ENCODE measurements around the gene TBC1D14.

TBC1D14 gene

DNA sequence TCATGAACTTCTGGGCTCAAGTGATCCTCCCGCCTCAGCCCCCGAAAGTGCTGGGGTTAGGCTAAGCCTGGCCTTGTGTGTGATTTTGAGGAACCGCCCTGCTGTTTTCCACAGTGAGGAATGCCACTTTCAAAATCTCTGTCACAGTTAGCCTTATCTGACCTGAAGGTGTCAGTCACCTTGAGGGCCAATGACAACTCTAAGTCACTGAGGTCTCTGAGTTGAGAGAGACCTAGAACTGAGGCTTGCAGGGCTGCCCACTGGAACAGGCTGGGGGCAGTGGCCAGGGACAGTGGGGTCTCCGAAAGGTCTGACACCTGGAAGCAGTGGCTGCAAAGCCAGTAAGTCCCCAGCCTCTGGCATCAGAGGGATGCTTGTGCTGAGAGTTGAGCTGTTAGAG is 139.7 kb downstream of the TBC1D14 start:
- DNase-seq, result no peak

GRCh38 chr4:7049739-7050138 is 140.1 kb downstream of the TBC1D14 start:
- DNase-seq, result no peak

DNA sequence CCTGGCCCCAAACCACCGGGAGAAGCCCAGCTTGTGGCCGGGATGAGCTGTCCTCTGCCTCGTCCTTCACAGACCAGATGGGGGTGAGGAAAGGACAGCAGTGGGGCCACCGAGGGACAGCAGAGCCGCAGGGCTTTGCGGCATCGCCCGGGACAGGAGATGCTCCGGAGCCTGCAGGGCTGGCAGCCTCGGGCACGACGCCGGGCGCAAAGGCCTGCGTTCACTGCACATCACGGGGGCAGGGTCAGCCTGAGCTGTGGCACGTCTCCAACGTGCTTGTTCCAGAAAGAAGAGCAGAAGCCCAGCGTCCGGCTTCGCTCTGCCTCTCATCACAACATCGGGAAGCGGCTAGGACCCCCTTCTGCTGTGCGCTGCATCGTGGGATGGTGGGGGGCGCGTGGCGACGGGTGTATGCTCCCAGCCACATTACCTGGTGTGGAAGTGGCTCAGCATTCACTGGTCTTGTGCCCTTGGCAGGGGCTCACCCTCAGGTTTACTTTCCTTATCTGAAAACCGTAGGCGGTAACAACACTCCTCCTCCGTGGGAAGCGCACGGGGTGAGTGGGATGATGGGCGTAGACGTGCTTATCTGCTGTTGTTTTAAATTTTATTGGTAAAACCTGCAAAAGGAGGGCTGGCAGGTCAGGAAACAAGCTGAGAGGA is 141.0 kb downstream of the TBC1D14 start:
- no peak for DNase-seq

DNA sequence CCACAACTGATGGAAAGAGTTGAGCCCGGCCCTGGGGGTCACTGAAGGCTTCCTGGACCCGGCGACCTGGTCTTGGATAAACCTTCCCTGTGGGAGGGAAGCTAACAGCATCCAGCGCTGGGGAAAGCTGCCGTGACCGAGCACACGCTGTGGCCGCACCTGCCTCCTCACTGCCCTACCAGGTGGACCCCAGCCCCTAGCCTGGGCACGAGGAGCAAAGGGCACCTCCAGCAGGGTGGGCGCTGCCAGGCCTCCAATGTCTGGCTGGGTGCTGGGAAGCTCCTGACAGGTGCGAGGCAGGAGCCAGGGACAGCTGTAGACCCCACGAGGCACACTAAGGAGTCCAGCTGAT is 141.5 kb downstream of the TBC1D14 start:
- no peak for DNase-seq

DNA sequence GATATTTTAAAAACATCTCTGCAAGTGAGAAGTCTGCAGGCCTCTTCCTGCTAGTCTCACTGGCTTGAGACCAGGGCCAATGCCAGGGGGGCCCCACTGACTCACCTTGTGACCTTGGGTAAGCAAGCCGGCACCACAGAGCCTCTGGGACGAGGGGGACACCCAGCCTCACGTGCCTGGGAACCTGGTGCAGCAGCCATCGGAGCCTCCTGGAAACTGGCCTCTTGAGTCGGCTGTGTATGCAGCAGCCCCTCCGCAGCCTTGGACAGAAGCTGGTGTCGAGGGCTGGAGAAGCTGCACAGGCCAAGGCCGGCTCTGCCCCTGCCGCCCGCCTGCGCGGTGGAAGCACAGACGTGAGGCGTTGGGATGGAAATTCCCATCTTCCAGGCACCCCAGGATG is 142.3 kb downstream of the TBC1D14 start:
- DNase-seq, result no peak

DNA sequence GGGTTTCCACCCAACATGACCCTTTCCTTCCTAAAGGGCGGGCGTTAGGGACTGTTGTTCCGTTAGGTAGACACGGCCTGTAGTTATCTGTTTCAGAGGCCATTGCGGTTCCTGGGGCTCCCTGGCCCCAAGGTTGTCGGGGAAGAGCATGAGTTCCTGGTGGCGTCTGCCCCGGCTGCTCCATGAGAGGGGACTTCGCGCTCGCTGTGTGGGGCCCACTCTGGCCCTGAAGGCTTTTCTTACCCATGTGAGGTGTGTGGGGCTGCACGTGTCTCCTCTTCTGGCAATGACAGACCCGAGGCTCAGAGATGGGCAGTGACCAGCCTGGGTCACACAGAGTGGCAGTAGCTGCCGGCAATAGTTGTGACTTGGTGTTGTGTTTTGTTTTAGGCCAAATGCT is 142.7 kb downstream of the TBC1D14 start:
- DNase-seq, result no peak

DNA sequence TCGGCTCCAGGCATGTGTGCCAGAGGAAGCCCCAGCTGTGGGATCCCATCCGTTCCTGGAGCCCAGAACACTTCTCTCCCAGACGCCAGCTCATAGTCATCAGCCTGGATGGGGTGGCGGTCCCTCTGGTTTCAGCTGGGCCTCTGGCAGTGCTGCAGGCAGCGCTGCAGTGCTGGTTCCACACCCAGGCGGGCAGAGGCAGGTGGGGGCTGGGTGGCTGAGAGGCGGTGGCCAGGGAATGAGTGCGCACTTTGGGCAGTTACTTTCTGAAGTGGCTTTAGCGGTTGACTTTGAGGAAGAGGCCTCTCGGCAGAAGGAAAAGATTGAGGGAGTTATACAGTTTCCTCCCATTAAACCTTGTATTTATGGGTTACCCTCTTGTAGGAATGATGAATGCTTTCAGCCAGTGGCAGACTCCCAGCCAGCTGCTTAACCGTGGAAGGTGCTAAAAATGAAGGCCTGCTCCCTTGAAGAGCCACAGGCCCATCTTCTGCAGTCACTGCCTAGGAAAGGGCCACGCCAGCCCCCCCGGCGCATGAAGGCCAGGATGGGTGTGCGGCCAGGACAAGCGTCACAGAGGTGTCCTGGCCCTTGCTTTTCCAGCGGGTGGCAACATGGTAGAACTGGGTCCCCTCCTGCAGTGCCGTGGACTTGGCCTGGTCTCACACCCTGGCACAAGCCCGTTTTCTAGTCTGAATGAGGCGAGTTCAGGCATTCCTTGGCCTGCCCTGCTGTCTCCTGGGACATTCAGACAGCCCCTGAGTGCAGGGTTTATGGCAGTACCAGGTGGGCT is 143.5 kb downstream of the TBC1D14 start:
- DNase-seq, result no peak

- no peak for DNase-seq
These were observed 144.7 kb downstream of the TBC1D14 start for GRCh38 chr4:7054106-7054880.

GRCh38 chr4:7055111-7055989 is 145.7 kb downstream of the TBC1D14 start:
- DNase-seq, result no peak

GRCh38 chr4:7055990-7056325 is 146.3 kb downstream of the TBC1D14 start:
- DNase-seq, result no peak

GRCh38 chr4:7058792-7059191 is 149.2 kb downstream of the TBC1D14 start:
- DNase-seq, result no peak

- DNase-seq, result no peak
These were observed 150.0 kb downstream of the TBC1D14 start for GRCh38 chr4:7059662-7060061.

GRCh38 chr4:7060346-7061150 is 150.9 kb downstream of the TBC1D14 start:
- no peak for DNase-seq

- DNase-seq, result no peak
These were observed 152.2 kb downstream of the TBC1D14 start for GRCh38 chr4:7061815-7062214.

- DNase-seq, result no peak
These were observed 153.2 kb downstream of the TBC1D14 start for GRCh38 chr4:7062816-7063215.

DNA sequence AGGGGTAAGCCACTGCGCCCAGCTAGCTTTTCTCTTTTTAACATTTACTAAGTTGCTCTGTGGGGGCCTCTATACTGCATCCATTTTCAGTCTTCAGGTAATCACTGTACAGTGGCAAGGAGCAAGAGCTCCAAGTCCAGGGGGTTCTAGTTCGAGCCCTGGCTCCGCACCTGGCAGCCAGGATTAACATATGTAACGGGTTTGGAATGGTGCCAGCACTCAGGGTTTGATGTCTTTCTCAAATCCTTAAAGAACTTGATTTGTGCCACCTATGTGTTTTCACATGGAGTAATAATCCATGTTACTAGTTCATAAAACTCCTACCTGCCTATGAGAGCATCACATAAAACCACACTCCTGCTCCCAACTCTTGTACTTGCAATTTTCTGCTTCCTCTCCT is 153.7 kb downstream of the TBC1D14 start:
- DNase-seq, result no peak

DNA sequence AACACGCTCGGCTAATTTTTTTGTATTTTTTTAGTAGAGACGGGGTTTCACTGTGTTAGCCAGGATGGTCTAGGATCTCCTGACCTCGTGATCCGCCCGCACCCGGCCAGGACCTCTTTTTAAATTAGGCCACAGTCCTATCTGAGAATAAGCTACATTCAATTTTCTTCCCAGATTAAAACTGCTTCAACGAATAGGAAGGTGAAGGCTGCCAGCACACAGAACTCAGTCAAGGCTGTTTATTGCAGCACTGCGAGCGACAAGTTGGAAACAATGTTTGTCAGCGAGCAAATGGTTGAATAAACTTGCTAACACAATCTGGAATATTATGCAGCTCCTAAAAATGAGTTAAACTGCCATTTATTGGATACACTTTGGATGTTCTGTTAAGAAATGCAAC is 156.4 kb downstream of the TBC1D14 start:
- no peak for DNase-seq

GRCh38 chr4:7066493-7066892 is 156.9 kb downstream of the TBC1D14 start:
- no peak for DNase-seq

- no peak for DNase-seq
These were observed 157.5 kb downstream of the TBC1D14 start for GRCh38 chr4:7067126-7067451.

DNA sequence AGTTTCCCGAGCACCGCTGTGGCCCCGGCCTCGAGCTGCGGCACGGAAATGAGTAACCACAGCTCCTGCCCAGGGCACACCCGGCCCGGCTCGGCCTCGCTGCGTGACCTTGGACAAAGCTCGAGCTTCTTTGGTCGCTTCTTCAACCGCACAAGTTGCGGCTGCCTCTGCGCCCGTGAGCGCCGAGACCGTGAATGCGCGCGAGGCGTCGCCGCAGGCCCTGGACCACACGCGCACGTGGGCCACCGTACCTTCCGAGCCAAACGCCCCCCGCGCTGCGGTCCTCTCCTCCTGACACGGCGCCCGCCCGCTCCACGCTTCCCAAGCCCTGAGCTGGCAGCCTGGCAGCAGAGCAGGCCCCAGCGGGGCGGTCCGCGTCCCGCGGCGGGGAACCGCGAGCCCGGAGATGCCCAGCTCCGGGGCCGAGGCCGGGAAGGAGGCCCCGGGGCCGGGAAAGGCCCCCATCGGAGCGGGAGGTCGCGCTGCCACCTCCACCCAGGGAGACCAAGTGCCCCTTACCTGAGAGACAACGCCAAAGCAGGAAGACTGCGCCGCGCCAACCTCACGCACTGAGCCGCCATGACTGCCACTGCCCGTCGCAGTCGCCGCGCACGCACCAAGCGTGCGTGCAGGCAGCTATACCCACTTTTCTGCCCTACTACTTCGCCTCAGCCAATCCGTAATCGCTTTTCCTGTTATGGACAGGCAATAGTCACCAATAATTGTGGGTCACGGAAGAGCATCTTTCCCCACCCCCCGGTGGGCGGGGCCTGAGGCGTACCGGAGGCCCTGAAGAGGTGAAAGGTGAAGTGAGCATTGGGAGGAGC is 158.0 kb downstream of the TBC1D14 start, which contains the start of gene GRPEL1:
Gene GRPEL1, minus strand, starts transcription at position 613 of the 827 bp plus-strand sequence. Its CDS starts 32 bp downstream, at position 581.
- DNase-seq, result peak; percentile 98

- DNase-seq, result no peak
These were observed 158.7 kb downstream of the TBC1D14 start for GRCh38 chr4:7068279-7068842.

Measured in COR-L47 (cell line).